ENCODE measurements around the gene CD28. TPM values are rescaled to one million over a fixed set of nuclear protein-coding genes. Genes with fewer than 3 reads are reported as not detected.

The CD28 gene

Small RNAs within 50 kb of the gene (small RNA-seq; reads per million reads assigned to genes)
- gene AC125238.1 (ENCODE audit: insufficient read depth) (not detected), gene RNU6-474P (ENCODE audit: insufficient read depth) (not detected)
